Neural progenitor cell (in vitro differentiated cells): ENCODE measurements around the gene SLC4A8. TPM values are rescaled to one million over a fixed set of nuclear protein-coding genes. Genes with fewer than 3 reads are reported as not detected.
A peak's percentile ranks its signal among the peaks of the same experiment; 100 is the strongest.

ENCODE experiments used
- DNase-seq: peaks from one replicate; pipeline ENCODE4 v3.0.0-alpha.2; 2016; ENCODE audit warnings: low spot score
- H2AFZ ChIP-seq: fragments of 200-600 bp; sonication (generic); replicated peaks from 2 replicates; pipeline ENCODE4 v1.6.1; 2016; ENCODE audit warnings: antibody characterized with exemption
- H3F3A ChIP-seq: fragments of 200-600 bp; sonication (generic); 2 replicates; pipeline ENCODE4 v1.6.1; 2016; ENCODE audit warnings: antibody characterized with exemption, low read depth
- H3K27ac ChIP-seq: fragments of 200-600 bp; sonication (generic); 2 replicates; pipeline ENCODE4 v1.5.1; 2016; ENCODE audit warnings: mild to moderate bottlenecking
- H3K27me3 ChIP-seq: fragments of 200-600 bp; sonication (generic); 2 replicates; pipeline ENCODE4 v1.6.1; 2016; ENCODE audit warnings: mild to moderate bottlenecking, moderate library complexity
- H3K36me3 ChIP-seq: fragments of 200-600 bp; sonication (generic); 2 replicates; pipeline ENCODE4 v1.5.1; 2016
- H3K4me1 ChIP-seq: fragments of 200-600 bp; sonication (generic); 2 replicates; pipeline ENCODE4 v1.6.1; 2016; ENCODE audit warnings: mixed run types
- H3K4me2 ChIP-seq: fragments of 200-600 bp; sonication (generic); 2 replicates; pipeline ENCODE4 v1.6.1; 2016
- H3K4me3 ChIP-seq: fragments of 200-600 bp; sonication (generic); 2 replicates; pipeline ENCODE4 v1.5.1; 2016
- H3K79me2 ChIP-seq: fragments of 200-600 bp; sonication (generic); 2 replicates; pipeline ENCODE4 v1.6.1; 2016; ENCODE audit warnings: low read depth
- H3K9ac ChIP-seq: fragments of 200-600 bp; sonication (generic); 2 replicates; pipeline ENCODE4 v1.6.1; 2016
- H3K9me3 ChIP-seq: fragments of 200-600 bp; sonication (generic); 2 replicates; pipeline ENCODE4 v1.5.1; 2016; ENCODE audit warnings: low read depth
- H4K20me1 ChIP-seq: fragments of 200-600 bp; sonication (generic); 2 replicates; pipeline ENCODE4 v1.6.1; 2016; ENCODE audit warnings: low read depth
- H3K27ac Mint-ChIP-seq: 3 replicates; pipeline ENCODE4 v1.8.0; 2021; ENCODE audit warnings: mixed read lengths
- H3K27me3 Mint-ChIP-seq: 2 replicates; pipeline ENCODE4 v1.8.0; 2022; ENCODE audit warnings: low read depth, mild to moderate bottlenecking, inconsistent platforms, moderate library complexity, mixed read lengths; ENCODE audit not compliant: insufficient read depth
- H3K36me3 Mint-ChIP-seq: 3 replicates; pipeline ENCODE4 v1.8.0; 2021; ENCODE audit warnings: mixed read lengths
- H3K4me1 Mint-ChIP-seq: 3 replicates; pipeline ENCODE4 v1.8.0; 2021; ENCODE audit warnings: mixed read lengths
- H3K4me3 Mint-ChIP-seq: 3 replicates; pipeline ENCODE4 v1.8.0; 2021; ENCODE audit warnings: mild to moderate bottlenecking, moderate library complexity, mixed read lengths
- H3K9me3 Mint-ChIP-seq: 3 replicates; pipeline ENCODE4 v1.8.0; 2020; ENCODE audit warnings: mixed read lengths
- CTCF ChIP-seq: fragments of 200-600 bp; sonication (generic); IDR thresholded peaks from 2 replicates; pipeline ENCODE4 v1.5.1; 2017; ENCODE audit warnings: antibody characterized with exemption, mild to moderate bottlenecking
- EZH2 ChIP-seq: fragments of 200-600 bp; sonication (generic); IDR thresholded peaks from 2 replicates; pipeline ENCODE4 v1.6.1; 2017; ENCODE audit warnings: antibody characterized with exemption, mild to moderate bottlenecking, moderate library complexity
- EZH2phosphoT487 ChIP-seq: fragments of 200-600 bp; sonication (generic); IDR thresholded peaks from 2 replicates; pipeline ENCODE4 v1.6.1; 2017; ENCODE audit warnings: antibody characterized with exemption
- total RNA-seq: library from RNA; depleted of rRNA; stranded (reverse); fragments of >200 nt; gene quantifications from 2 replicates; pipeline ENCODE4 v1.2.3, GENCODE V29; 2015; ENCODE audit warnings: low replicate concordance

SLC4A8 gene
- total RNA-seq, 1 donor from 2014 or later = 10.1 TPM

DNA sequence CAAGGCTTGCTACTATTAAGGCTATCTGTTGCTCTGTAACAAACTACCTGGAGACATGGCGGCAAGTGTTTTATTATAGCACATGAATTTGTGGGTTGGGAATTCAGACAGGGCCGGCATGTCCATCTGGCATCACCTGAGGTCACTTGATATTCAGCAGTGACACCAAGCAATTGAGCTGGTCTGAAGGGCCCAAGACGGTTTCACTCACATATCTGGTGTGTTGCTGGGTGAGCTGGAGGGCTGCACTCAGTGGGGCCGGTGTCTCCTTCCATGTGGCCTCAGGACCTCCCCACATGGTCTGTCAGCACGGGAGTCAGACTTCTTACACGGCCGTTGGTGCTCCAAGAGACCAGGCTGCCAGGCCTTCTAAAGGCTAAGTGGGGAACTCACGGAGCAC, 114.0 kb downstream of the SLC4A8 start:
- no peak overlapping the region for H3K4me3 ChIP-seq
- H3K27me3 ChIP-seq = no peaks in the 10 kb centered on the region
- H3K9ac ChIP-seq = no peak overlapping the region
- TF ChIP-seq CTCF = no peak
- no peak for TF ChIP-seq EZH2
- no peak for TF ChIP-seq EZH2phosphoT487
- Mint-ChIP-seq H3K27ac (no peak overlapping the region), H3K36me3 (no peaks in the 10 kb centered on the region), H3K9me3 (no peaks in the 10 kb centered on the region), H3K27me3 (peaks cover 7% of the 10 kb centered on the region), H3K4me1 (peaks cover 24% of the 10 kb centered on the region), H3K4me3 (no peak overlapping the region)
- H3K79me2 ChIP-seq = no peaks in the 10 kb centered on the region
- H2AFZ ChIP-seq = no peak overlapping the region
- H3K36me3 ChIP-seq = no peaks in the 10 kb centered on the region
- H4K20me1 ChIP-seq = no peaks in the 10 kb centered on the region
- H3K4me1 ChIP-seq = peaks cover 4% of the 10 kb centered on the region
- H3K27ac ChIP-seq = no peak overlapping the region
- no peak for DNase-seq
- H3F3A ChIP-seq = peaks cover 8% of the 10 kb centered on the region
- H3K4me2 ChIP-seq = no peak overlapping the region
- no peaks in the 10 kb centered on the region for H3K9me3 ChIP-seq

DNA sequence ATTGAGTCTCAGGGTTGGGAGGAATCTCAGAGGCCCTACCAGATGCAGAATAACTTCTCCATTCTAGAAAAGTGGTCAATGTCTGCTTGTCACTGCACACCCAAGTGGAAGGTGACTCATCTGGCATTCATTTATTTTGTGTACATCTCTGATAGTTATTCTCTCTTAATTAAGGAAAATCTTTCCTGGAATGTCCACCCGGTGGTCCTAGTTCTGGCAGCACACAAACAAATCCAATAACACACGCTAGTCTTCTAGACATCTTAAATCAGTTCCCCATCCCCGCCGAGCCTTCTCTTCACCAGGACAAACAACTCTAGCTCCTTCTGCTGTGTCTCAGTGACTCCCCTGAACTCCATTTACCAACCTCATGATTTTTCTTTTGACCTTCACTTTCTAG, 116.4 kb downstream of the SLC4A8 start:
- H3K9me3 ChIP-seq = no peaks in the 10 kb centered on the region
- H3K4me3 ChIP-seq = no peak overlapping the region
- H3K27ac ChIP-seq = no peak overlapping the region
- Mint-ChIP-seq H3K4me1 (peaks cover 18% of the 10 kb centered on the region), H3K36me3 (no peaks in the 10 kb centered on the region), H3K27ac (no peak overlapping the region), H3K27me3 (peaks cover 7% of the 10 kb centered on the region), H3K4me3 (no peak overlapping the region), H3K9me3 (no peaks in the 10 kb centered on the region)
- H3K36me3 ChIP-seq = no peaks in the 10 kb centered on the region
- no peak overlapping the region for H2AFZ ChIP-seq
- H3K4me1 ChIP-seq = peaks cover 4% of the 10 kb centered on the region
- H3K9ac ChIP-seq = no peak overlapping the region
- peaks cover 5% of the 10 kb centered on the region for H3F3A ChIP-seq
- H3K79me2 ChIP-seq = no peaks in the 10 kb centered on the region
- no peaks in the 10 kb centered on the region for H3K27me3 ChIP-seq
- TF ChIP-seq EZH2phosphoT487 (no peak), CTCF (no peak), EZH2 (no peak)
- H3K4me2 ChIP-seq = no peak overlapping the region
- no peak for DNase-seq
- no peaks in the 10 kb centered on the region for H4K20me1 ChIP-seq

GRCh38 chr12:51546097-51546496, 121.5 kb downstream of the SLC4A8 start:
- Histone ChIP-seq H3K9me3 (no peaks in the 10 kb centered on the region), H3K79me2 (no peaks in the 10 kb centered on the region), H3F3A (no peaks in the 10 kb centered on the region), H3K27ac (no peak overlapping the region), H3K27me3 (no peaks in the 10 kb centered on the region), H3K36me3 (no peaks in the 10 kb centered on the region), H2AFZ (no peak overlapping the region), H3K4me2 (no peak overlapping the region), H3K4me1 (no peaks in the 10 kb centered on the region), H3K4me3 (no peak overlapping the region), H3K9ac (no peak overlapping the region), H4K20me1 (no peaks in the 10 kb centered on the region)
- H3K27me3 Mint-ChIP-seq = no peaks in the 10 kb centered on the region
- H3K4me3 Mint-ChIP-seq = no peak overlapping the region
- H3K4me1 Mint-ChIP-seq = peaks cover 7% of the 10 kb centered on the region
- H3K9me3 Mint-ChIP-seq = peaks cover 3% of the 10 kb centered on the region
- DNase-seq = no peak
- no peak overlapping the region for H3K27ac Mint-ChIP-seq
- H3K36me3 Mint-ChIP-seq = no peaks in the 10 kb centered on the region
- TF ChIP-seq CTCF (no peak), EZH2 (no peak), EZH2phosphoT487 (no peak)

DNA sequence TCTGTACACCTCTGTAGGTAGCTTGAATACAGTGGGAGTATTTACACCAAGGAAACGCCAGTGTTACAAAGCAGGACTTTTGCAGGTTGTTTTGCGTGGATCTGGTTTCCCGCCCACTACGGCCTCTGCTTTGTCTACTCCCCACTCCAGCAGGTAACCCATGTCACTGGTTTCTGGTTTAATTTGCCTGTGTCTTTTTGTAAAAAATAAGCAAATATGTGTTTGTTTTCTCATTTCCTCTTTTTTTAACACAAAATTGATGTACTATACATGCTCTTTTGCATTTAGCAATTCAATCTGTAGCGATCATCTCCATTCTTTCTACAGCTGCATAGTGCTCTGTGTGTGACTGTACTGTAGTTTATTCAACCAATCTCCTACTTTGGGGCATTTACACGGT, 123.0 kb downstream of the SLC4A8 start:
- H3K27ac ChIP-seq = no peak overlapping the region
- H3K27me3 ChIP-seq = no peaks in the 10 kb centered on the region
- H3K4me3 Mint-ChIP-seq = no peak overlapping the region
- H3K36me3 ChIP-seq = no peaks in the 10 kb centered on the region
- H3K36me3 Mint-ChIP-seq = no peaks in the 10 kb centered on the region
- no peak overlapping the region for H3K4me3 ChIP-seq
- no peaks in the 10 kb centered on the region for H3K27me3 Mint-ChIP-seq
- peaks cover 5% of the 10 kb centered on the region for H3K9me3 Mint-ChIP-seq
- H3K4me1 ChIP-seq = no peaks in the 10 kb centered on the region
- no peak overlapping the region for H3K4me2 ChIP-seq
- DNase-seq = no peak
- TF ChIP-seq EZH2 (no peak), CTCF (no peak), EZH2phosphoT487 (no peak)
- H3K27ac Mint-ChIP-seq = no peak overlapping the region
- peaks cover 7% of the 10 kb centered on the region for H3K4me1 Mint-ChIP-seq
- no peaks in the 10 kb centered on the region for H4K20me1 ChIP-seq
- no peaks in the 10 kb centered on the region for H3K79me2 ChIP-seq
- H3F3A ChIP-seq = no peaks in the 10 kb centered on the region
- H3K9ac ChIP-seq = no peak overlapping the region
- peak overlapping the region; percentile 32 for H2AFZ ChIP-seq
- no peaks in the 10 kb centered on the region for H3K9me3 ChIP-seq
